T-cell (primary cell): ENCODE measurements around the gene PITPNC1. TPM values are rescaled to one million over a fixed set of nuclear protein-coding genes. Genes with fewer than 3 reads are reported as not detected.

Experiments used
- ATAC-seq, 4 experiments: fragments of 200-7000 bp in 3 of 4; fragments of 150-1000 bp in 1 of 4; cut with Tn5 transposase; replicated peaks in 1 of 4; 1 replicate in 3 of 4; 2 replicates in 1 of 4; pipeline ENCODE4 v1.10.0; 2021; ENCODE audit warnings: moderate library complexity in 3 of 4, mild to moderate bottlenecking in 2 of 4, moderate number of reproducible peaks in 1 of 4
- CTCF ChIA-PET, 2 donors: fragments of 300-600 bp; sonication (Branson Sonifier 250); formaldehyde crosslinking; loops; one replicate each; lab custom pipeline; 2022; ENCODE audit warnings: antibody characterized with exemption in 2 of 2; lab: Charles Lee
- POLR2A ChIA-PET, 2 donors: fragments of 300-600 bp; sonication (Branson Sonifier 250); formaldehyde crosslinking; loops; one replicate each; lab custom pipeline; 2022; ENCODE audit warnings: antibody characterized with exemption in 2 of 2; lab: Charles Lee
- DNase-seq, 35 experiments: peaks; one replicate each; pipeline versions ENCODE4 v3.0.0 to v3.0.0-alpha.2; 2013 to 2023
- H3K27ac ChIP-seq: one replicate; pipeline ENCODE4 v1.5.1; 2013; ENCODE audit warnings: low read length
- H3K27me3 ChIP-seq, 2 experiments: replicated peaks in 1 of 2; 1 replicate in 1 of 2; 2 replicates in 1 of 2; pipeline versions ENCODE4 v1.6.1 to v1.7.0; 2013; ENCODE audit warnings: low read length in 1 of 2, mixed read lengths in 1 of 2; ENCODE audit not compliant: control insufficient read depth in 2 of 2, insufficient read depth in 2 of 2; ENCODE audit errors: extremely low read depth in 1 of 2
- H3K36me3 ChIP-seq, 2 donors: 1 replicate in 1 of 2; 2 replicates in 1 of 2; pipeline versions ENCODE4 v1.6.1 to v1.7.0; 2013; ENCODE audit warnings: low read length in 1 of 2; ENCODE audit not compliant: control insufficient read depth in 2 of 2, insufficient read depth in 1 of 2; ENCODE audit errors: extremely low read depth in 1 of 2
- H3K4me1 ChIP-seq, 2 experiments: 1 replicate in 1 of 2; 2 replicates in 1 of 2; pipeline versions ENCODE4 v1.6.1 to v1.7.0; 2013; ENCODE audit warnings: low read length in 2 of 2, mixed read lengths in 1 of 2; ENCODE audit not compliant: insufficient read depth in 2 of 2, control insufficient read depth in 1 of 2; ENCODE audit errors: extremely low read depth in 1 of 2
- H3K4me3 ChIP-seq, 2 donors: 1 replicate in 1 of 2; 2 replicates in 1 of 2; pipeline versions ENCODE4 v1.5.1 to v1.7.0; 2013; ENCODE audit warnings: mild to moderate bottlenecking in 2 of 2, low read length in 1 of 2, moderate library complexity in 1 of 2; ENCODE audit not compliant: control insufficient read depth in 1 of 2; ENCODE audit errors: extremely low read depth in 1 of 2
- H3K9me3 ChIP-seq: 2 replicates; pipeline ENCODE4 v1.7.0; 2013
- H3K27ac Mint-ChIP-seq, 2 donors: one replicate each; pipeline ENCODE4 v1.8.0; 2020 to 2021; ENCODE audit warnings: mild to moderate bottlenecking in 2 of 2, mixed read lengths in 2 of 2
- H3K27me3 Mint-ChIP-seq, 2 donors: one replicate each; pipeline ENCODE4 v1.8.0; 2021 to 2022; ENCODE audit warnings: mixed read lengths in 2 of 2
- H3K36me3 Mint-ChIP-seq: one replicate; pipeline ENCODE4 v1.8.0; 2021; ENCODE audit warnings: mixed read lengths
- H3K4me1 Mint-ChIP-seq, 3 donors: one replicate each; pipeline ENCODE4 v1.8.0; 2020 to 2022; ENCODE audit warnings: mixed read lengths in 3 of 3, mild to moderate bottlenecking in 1 of 3
- H3K4me3 Mint-ChIP-seq, 3 donors: one replicate each; pipeline ENCODE4 v1.8.0; 2020 to 2022; ENCODE audit warnings: mild to moderate bottlenecking in 3 of 3, mixed read lengths in 3 of 3, moderate library complexity in 3 of 3
- H3K9me3 Mint-ChIP-seq, 3 donors: one replicate each; pipeline ENCODE4 v1.8.0; 2020 to 2022; ENCODE audit warnings: mixed read lengths in 3 of 3
- WGBS: methylation state at CpG from one replicate; pipeline ENCODE4 v1.1.5; 2013; ENCODE audit warnings: missing lambda C conversion rate; ENCODE audit not compliant: insufficient coverage; 5-methylcytosine and 5-hydroxymethylcytosine counted together
- total RNA-seq, 35 experiments: library from RNA in 6 of 35; stranded (reverse) in 6 of 35; fragments of 120-200 nt in 1 of 35; gene quantifications; one replicate each; pipeline versions ENCODE4 v1.2.1 to v1.2.4 and lab custom pipeline; 2013 to 2026

PITPNC1 gene
- total RNA-seq, 5 donors from 2014 or later (not counting 1 experiment from before 2014, with no cell fraction given): 82.6 to 132 (median 111) TPM

- Histone ChIP-seq H3K27me3 (no peaks in the 10 kb centered on the region), H3K9me3 (no peaks in the 10 kb centered on the region), H3K4me1 (peaks cover 15 to 32% of the 10 kb centered on the region in 2 experiments), H3K4me3 (no peak overlapping the region), H3K27ac (no peak overlapping the region), H3K36me3 (no peaks in the 10 kb centered on the region)
- H3K27me3 Mint-ChIP-seq: no peaks in the 10 kb centered on the region
- no CpG with 5 or more reads among the region's 5 CpGs for WGBS
- peaks cover 9% of the 10 kb centered on the region for H3K36me3 Mint-ChIP-seq
- DNase-seq (no peak), ATAC-seq (no peak)
- CTCF ChIA-PET: interaction anchor here (0.5 to 6.5 kb wide), 28 partner anchors 9 to 327 kb away, joined by 3 to 86 read pairs (median 6); partner anchors contain the start of gene PSMD12 (in 1 of the 2)
- H3K9me3 Mint-ChIP-seq: no peaks in the 10 kb centered on the region
- POLR2A ChIA-PET: no interaction called here
- H3K27ac Mint-ChIP-seq: peak overlapping the region; percentile 82 to 88
- peak overlapping the region in 2 of 3 donors; percentile 58 to 94 for H3K4me3 Mint-ChIP-seq
- peaks cover 31 to 35% (median 35%) of the 10 kb centered on the region in 3 donors for H3K4me1 Mint-ChIP-seq
Measured at GRCh38 chr17:67375054-67375427, 2.0 kb upstream of the PITPNC1 start.

DNA sequence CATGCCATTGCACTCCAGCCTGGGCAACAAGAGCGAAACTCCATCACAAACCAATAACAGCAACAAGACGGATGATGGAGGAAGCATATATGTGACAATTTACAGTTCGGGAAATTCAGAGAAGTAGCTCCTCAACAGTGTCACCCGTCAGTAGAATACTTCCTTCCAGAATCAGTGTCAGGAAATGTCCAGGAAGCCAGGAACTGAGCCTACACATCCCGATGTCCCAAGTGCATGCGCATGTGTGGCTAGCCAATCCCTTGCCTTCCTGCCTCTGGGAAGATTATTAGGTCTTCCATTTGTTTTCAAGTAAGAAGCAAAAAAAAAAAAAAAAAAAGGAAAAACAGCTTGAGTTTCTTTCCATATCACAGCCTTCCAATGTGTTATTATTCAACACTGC lies 1.4 kb upstream of the PITPNC1 start:
- ChIA-PET POLR2A (interaction anchor here (0.5 to 1.7 kb wide), 8 partner anchors 8 to 653 kb away, joined by 3 to 21 read pairs (median 4); no protein-coding TSS in a partner anchor), CTCF (interaction anchor here (0.6 to 6.5 kb wide), 36 partner anchors 10 to 607 kb away, joined by 3 to 86 read pairs (median 6); partner anchors contain the start of gene PSMD12 (in 1 of the 2))
- no peak for ATAC-seq
- no peak overlapping the region for H3K4me3 ChIP-seq
- Mint-ChIP-seq H3K27ac (peak overlapping the region in 1 of 2 donors; percentile 11), H3K36me3 (peaks cover 9% of the 10 kb centered on the region), H3K9me3 (no peaks in the 10 kb centered on the region), H3K4me3 (peak overlapping the region; percentile 28 to 94 (median 34)), H3K27me3 (no peaks in the 10 kb centered on the region), H3K4me1 (peaks cover 33 to 41% (median 40%) of the 10 kb centered on the region in 3 donors)
- H3K36me3 ChIP-seq: no peaks in the 10 kb centered on the region
- DNase-seq: no peak
- no peak overlapping the region for H3K27ac ChIP-seq
- H3K27me3 ChIP-seq: no peaks in the 10 kb centered on the region
- H3K9me3 ChIP-seq: no peaks in the 10 kb centered on the region
- peaks cover 17 to 39% of the 10 kb centered on the region in 2 experiments for H3K4me1 ChIP-seq
- 92% methylated on average over 5 of the region's 6 CpGs for WGBS

GRCh38 chr17:67376415-67376736 lies 705 bp upstream of the PITPNC1 start:
- ATAC-seq (no peak), DNase-seq (no peak)
- H3K4me1 ChIP-seq: peaks cover 17 to 45% of the 10 kb centered on the region in 2 experiments
- peaks cover 0 to 2% of the 10 kb centered on the region in 2 donors for H3K36me3 ChIP-seq
- H3K27ac ChIP-seq: peak overlapping the region; percentile 79
- ChIA-PET CTCF (interaction anchor here (0.6 to 6.5 kb wide), 31 partner anchors 10 to 608 kb away, joined by 3 to 86 read pairs (median 6); partner anchors contain the start of genes NOL11 (in 1 of the 2) and PSMD12 (in 1 of the 2)), POLR2A (interaction anchor here (0.6 to 1.7 kb wide), 8 partner anchors 9 to 654 kb away, joined by 3 to 21 read pairs (median 4); no protein-coding TSS in a partner anchor)
- H3K9me3 ChIP-seq: no peaks in the 10 kb centered on the region
- no peaks in the 10 kb centered on the region for H3K27me3 ChIP-seq
- no peaks in the 10 kb centered on the region for H3K9me3 Mint-ChIP-seq
- H3K4me1 Mint-ChIP-seq: peaks cover 34 to 44% (median 43%) of the 10 kb centered on the region in 3 donors
- peaks cover 9% of the 10 kb centered on the region for H3K36me3 Mint-ChIP-seq
- peak overlapping the region; percentile 85 to 94 (median 88) for H3K4me3 Mint-ChIP-seq
- WGBS: 49% methylated on average over 4 of the region's 6 CpGs
- H3K4me3 ChIP-seq: peak overlapping the region; percentile 61 to 99
- peak overlapping the region; percentile 90 for H3K27ac Mint-ChIP-seq
- H3K27me3 Mint-ChIP-seq: no peaks in the 10 kb centered on the region

DNA sequence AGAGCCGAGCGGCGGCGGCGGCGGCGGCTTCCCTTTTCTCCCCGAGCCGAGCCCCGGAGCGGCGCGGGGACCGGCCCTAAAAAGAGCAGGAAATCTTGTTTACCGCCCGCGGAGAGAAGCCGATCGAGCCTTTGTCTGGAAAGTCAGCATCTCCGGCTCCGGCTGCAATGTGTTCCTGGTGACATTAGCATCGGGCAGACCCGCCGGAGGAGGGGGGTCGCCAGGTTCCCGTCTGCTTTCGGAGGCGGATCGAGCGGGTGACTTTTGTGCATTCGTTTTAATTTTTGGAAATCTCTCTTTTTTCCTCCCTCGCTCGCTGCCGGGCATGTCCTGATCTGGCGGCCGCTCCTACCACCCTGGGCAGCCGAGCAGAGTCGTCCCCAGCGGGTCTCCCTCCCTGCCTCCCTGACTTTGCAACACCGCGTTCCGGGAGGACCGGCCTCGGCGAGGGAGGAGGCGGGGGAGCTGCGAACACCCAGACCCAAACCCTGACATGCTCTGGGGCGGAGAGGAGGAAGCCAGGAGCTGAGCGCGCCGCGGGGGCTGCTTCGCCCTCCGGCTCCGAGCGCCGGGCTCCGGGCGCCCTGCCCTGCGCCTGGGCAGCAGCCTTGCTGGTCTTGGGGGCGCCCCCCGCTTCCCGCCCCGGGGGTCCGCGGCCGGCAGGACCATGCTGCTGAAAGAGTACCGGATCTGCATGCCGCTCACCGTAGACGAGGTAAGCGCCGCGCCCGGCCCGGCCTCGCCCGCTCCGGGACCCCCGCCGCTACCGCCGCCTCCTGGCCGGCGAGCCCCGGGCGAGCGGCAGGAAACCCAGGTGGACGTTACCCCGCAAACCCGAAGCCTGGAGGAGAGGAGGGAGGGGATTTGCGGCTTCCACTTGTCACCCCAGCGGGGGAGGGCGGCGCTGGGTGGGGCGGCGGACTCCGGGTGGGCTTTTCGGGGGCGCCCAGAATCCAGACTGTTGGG lies 690 bp downstream of the PITPNC1 start:
- DNase-seq (peak in 34 of 35 experiments; percentile 33 to 70 (median 52)), ATAC-seq (peak; percentile 24 to 36 (median 30))
- Histone ChIP-seq H3K27me3 (no peaks in the 10 kb centered on the region), H3K9me3 (no peaks in the 10 kb centered on the region), H3K4me3 (peak overlapping the region; percentile 82 to 99), H3K36me3 (peaks cover 0 to 6% of the 10 kb centered on the region in 2 donors), H3K4me1 (peaks cover 22 to 53% of the 10 kb centered on the region in 2 experiments), H3K27ac (peak overlapping the region; percentile 79)
- no peaks in the 10 kb centered on the region for H3K9me3 Mint-ChIP-seq
- peaks cover 48 to 58% (median 57%) of the 10 kb centered on the region in 3 donors for H3K4me1 Mint-ChIP-seq
- CTCF ChIA-PET: interaction anchor here (0.6 to 6.5 kb wide), 15 partner anchors 12 to 665 kb away, joined by 3 to 86 read pairs (median 5); partner anchors contain the start of gene PSMD12 (in 1 of the 2)
- H3K27ac Mint-ChIP-seq: peak overlapping the region; percentile 83 to 88
- peaks cover 19% of the 10 kb centered on the region for H3K36me3 Mint-ChIP-seq
- POLR2A ChIA-PET: interaction anchor here (1.7 to 2.2 kb wide), 2 partner anchors 54 to 64 kb away, joined by 5 to 6 read pairs; no protein-coding TSS in a partner anchor
- peak overlapping the region; percentile 89 to 97 (median 94) for H3K4me3 Mint-ChIP-seq
- WGBS: under 1% methylated on average over 95 of the region's 100 CpGs
- no peaks in the 10 kb centered on the region for H3K27me3 Mint-ChIP-seq

- H3K36me3 Mint-ChIP-seq: peaks cover 23% of the 10 kb centered on the region
- no peaks in the 10 kb centered on the region for H3K9me3 ChIP-seq
- no peaks in the 10 kb centered on the region for H3K27me3 ChIP-seq
- H3K27me3 Mint-ChIP-seq: no peaks in the 10 kb centered on the region
- WGBS: 0% methylated on average over 64 of the region's 72 CpGs
- H3K4me3 Mint-ChIP-seq: peak overlapping the region; percentile 89 to 97 (median 94)
- peaks cover 22 to 62% of the 10 kb centered on the region in 2 experiments for H3K4me1 ChIP-seq
- peak; percentile 58 to 91 (median 78) for DNase-seq
- peak overlapping the region; percentile 73 for H3K27ac ChIP-seq
- no peaks in the 10 kb centered on the region for H3K9me3 Mint-ChIP-seq
- H3K36me3 ChIP-seq: peaks cover 7 to 10% of the 10 kb centered on the region in 2 donors
- ChIA-PET POLR2A (interaction anchor here (0.6 to 2.2 kb wide), 5 partner anchors 53 to 99 kb away, joined by 3 to 7 read pairs (median 4); no protein-coding TSS in a partner anchor), CTCF (interaction anchor here (0.6 to 6.5 kb wide), 19 partner anchors 10 to 666 kb away, joined by 3 to 86 read pairs (median 4); partner anchors contain the start of gene PSMD12 (in 1 of the 2))
- peak; percentile 33 to 42 (median 38) for ATAC-seq
- peak overlapping the region; percentile 82 to 99 for H3K4me3 ChIP-seq
- H3K27ac Mint-ChIP-seq: peak overlapping the region; percentile 96
- peaks cover 53 to 65% (median 64%) of the 10 kb centered on the region in 3 donors for H3K4me1 Mint-ChIP-seq
Measured at GRCh38 chr17:67378454-67379250, 1.6 kb downstream of the PITPNC1 start.
